GM10266 (cell line): ENCODE results near the gene NCR2.

Experiments used
- DNase-seq: peaks from one replicate; pipeline ENCODE4 v3.0.0; 2012; ENCODE audit errors: extremely low spot score
- TF ChIP-seq, protein P1 (sequence below): IDR thresholded peaks from 2 replicates; pipeline ENCODE4 v1.5.1; 2012; ENCODE audit warnings: mild to moderate bottlenecking, low read depth; ENCODE audit not compliant: control insufficient read depth, insufficient read depth; ENCODE audit errors: missing control alignments

Gene NCR2

DNA sequence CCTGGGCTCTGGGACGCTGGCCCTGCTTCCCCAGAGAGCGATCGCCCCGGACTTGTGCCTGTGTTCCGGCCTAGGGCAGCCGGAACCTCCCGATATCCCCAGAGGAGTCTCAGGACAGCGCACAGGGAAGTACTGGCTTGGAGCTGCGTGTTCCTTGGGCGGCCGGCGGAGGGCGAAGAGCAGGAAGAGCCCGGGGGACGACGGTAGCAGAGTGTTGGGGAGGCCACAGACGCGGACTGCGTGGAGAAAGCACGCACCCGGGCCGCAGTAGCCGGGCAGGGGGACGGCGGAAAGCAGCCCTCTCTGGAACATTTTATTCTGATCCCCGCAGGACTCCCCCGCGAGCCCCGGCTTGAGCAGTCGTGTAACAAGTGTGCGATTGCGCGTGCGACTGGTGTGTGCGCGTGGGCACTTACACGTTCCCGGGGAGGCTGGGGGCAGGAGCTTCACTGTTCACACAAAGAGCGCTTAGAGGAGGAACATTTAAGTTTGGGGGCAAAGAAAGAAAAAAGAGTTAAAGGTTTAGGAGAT is 36.1 kb downstream of the NCR2 start:
- no peak for DNase-seq
- TF ChIP-seq, protein P1, sequence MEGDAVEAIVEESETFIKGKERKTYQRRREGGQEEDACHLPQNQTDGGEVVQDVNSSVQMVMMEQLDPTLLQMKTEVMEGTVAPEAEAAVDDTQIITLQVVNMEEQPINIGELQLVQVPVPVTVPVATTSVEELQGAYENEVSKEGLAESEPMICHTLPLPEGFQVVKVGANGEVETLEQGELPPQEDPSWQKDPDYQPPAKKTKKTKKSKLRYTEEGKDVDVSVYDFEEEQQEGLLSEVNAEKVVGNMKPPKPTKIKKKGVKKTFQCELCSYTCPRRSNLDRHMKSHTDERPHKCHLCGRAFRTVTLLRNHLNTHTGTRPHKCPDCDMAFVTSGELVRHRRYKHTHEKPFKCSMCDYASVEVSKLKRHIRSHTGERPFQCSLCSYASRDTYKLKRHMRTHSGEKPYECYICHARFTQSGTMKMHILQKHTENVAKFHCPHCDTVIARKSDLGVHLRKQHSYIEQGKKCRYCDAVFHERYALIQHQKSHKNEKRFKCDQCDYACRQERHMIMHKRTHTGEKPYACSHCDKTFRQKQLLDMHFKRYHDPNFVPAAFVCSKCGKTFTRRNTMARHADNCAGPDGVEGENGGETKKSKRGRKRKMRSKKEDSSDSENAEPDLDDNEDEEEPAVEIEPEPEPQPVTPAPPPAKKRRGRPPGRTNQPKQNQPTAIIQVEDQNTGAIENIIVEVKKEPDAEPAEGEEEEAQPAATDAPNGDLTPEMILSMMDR, result no peak

DNA sequence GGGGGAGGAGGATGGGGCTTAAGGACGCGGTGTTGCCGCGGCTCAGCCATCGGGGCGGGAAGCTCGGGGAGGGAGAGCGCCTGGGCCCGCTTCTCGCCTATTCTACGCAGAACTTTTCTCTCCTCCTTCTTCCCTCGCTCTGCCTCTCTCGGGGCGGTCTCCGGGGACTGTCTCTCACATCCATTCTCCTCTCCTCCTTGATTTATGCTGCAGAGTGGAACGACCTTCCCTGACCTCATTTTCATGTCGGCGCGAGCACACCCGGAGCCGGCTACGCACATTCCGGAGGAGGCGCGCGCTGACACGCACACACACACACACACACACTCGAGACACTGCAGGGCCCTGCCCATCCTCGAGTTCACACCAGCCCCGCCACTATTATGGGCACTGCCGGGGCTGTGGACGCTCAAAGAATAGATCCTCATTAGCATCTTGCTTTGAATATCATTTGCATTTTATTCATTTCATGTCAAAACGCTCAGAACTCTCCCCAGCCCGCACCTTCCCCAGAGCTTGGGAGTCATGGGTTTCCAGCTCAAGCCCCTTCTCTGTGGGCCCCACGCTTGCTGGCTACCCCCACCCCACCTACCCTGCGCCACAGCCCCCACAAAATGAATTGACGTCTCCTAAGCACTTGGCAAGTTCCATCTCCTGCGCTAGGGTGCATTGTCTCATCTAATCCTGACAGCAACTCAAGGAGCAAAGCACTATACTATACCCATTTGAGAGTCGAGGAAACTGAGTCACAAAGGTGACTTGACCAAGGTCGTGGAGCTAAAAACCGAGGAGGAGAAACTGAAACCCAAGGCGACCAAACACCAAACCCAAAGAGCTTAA is 36.8 kb downstream of the NCR2 start:
- no peak for DNase-seq
- TF ChIP-seq, protein P1, result no peak

DNA sequence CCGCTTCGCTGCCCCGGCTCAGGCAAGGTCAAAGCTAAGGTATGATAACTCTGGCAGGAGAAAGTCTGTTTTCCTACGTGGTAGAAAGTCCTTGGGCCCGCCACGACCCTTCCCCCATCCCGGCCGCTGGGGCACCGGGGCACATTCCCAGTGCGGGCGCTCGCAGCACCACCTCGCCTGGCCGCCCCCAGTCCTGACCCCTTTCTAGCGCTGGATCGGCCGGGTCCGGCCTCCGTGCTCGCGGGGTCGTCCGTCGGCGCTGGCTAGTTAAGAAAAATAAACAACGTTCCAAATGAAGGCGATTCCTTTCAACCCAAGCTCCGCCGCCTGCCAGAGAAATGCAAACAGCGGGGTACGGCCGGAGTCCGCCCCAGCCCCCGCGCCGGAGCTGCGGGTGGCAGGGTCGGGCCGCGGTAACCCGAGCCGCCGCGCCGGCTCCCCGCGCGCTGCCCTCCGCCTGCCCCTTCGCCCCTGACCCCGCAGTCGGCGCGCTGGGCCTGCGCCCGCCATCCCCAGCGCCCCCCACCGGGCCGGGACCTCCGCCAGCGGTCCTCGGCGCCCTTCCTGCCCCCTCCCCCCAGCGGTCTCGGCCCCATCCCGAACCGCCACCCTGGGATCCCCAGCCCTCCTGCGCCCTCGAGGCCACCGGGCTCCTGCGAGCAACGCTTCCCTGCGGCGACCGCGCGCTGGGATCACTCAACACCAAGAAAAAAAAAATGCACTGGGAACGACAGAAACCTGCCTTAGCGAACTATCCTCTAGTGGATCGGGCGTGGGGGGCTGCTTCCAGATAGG is 37.6 kb downstream of the NCR2 start:
- TF ChIP-seq, protein P1, result no peak
- DNase-seq, result no peak

DNA sequence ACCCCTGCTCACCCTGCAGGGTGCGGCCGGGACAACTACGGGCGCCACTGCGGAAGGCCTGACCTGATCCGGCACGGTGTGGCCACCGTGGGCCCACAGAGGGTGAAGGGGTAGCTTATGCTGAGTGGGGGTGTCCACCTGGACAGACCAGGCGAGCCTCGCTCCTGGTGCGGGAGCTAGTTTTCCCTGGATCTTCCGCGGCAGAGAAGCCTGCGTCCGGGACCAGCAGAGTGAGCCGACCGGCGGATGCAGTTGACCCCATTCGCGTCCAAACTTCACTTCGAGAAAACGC is 38.2 kb downstream of the NCR2 start:
- TF ChIP-seq, protein P1, result no peak
- DNase-seq, result no peak

DNA sequence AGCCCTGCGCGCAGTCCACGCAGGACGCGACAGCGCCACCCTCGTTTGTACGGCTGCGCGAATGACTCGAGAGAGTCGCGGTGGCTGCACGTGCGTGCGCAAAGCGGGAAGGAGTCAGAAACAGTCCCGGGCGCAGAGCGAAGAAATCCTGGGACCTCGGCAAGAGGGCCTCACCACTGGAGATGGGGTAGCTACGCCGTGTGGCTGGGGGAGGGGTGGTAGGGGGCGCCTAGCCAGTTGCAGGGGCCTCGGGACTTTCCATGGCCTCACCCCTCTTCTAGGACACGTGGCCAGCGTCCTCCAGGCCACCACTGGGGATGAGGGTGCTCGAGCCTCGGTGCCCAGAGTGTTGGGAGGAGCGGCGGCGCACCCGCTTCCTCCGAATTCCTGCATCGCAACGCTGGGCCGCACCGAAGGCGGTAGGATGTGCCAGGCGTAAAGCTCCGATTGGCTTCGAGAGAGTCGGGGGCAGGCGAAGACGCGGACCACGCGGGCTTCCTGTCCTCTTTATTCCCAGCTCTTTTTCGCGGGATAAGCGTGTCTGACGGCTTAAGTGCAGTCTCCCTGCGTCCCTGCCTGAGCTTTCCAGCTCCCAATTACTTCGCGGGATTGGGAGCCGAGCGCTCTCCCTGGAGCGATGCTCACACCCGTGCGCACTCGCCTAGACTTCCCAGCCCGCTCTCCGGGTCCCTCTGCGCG is 38.7 kb downstream of the NCR2 start:
- no peak for DNase-seq
- TF ChIP-seq, protein P1, result no peak

DNA sequence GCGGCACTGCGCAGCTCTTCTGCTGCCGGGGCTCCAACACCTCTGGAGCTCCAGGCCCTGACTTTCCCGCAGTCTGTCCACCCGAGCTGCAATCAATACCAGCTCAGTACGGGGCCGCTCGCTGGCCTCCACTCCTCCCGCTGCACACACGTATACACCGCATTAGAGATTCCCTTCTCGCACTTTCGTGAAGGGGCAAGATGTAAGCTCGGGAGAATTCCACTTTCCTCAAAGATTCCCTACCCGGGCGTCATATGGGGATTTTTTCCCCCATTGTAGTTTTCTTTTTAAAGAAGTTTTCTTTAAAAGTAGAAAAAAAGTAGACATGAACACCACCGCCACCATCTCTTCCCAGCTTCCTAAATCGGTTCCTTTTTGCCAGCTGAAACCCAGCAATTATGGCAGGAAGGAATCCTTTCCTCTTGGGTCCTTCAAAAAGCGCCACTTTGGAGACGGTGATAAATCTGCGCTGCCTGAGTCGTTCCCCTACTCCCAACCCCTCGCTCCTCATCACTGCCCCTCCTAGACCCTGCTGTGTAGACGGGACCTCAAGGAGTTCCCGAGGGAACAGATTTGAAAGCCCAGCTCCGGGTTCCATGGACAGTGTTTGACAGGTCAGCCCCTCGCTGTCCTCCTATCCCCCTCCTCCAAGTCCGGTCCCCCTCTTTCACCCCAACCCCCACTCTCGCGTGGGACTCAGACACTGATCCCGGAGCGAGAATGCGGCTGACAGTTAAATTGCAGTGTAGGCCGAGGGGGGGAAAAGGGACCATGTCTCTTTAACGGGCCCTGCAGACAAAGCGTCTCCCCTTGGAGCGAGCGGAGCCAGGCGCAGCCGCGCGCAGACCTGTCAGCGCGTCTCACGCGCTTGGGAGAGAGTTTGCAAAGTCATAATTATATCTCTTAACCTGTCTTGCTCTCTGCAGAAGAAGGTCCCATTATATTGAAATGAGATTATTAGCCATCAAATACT is 39.5 kb downstream of the NCR2 start:
- DNase-seq, result no peak
- TF ChIP-seq, protein P1, result no peak
